Activated CD4-positive, alpha-beta T cell treated with anti-CD3 and anti-CD28 coated beads, Interleukin-2, Interleukin-4, amounts not matched to agents 100 ng/mL and 50 ng/mL, durations not matched to agents 16 hours and 8 hours (primary cell): ENCODE results near the gene KIR2DL1.
"Not testable (repeated sequence)": the region's sequence is repeated elsewhere in the genome, so short reads cannot be mapped to it uniquely, and the experiment has no call there.

ENCODE experiments used
- DNase-seq: peaks from one replicate; pipeline ENCODE4 v3.0.0-alpha.2; 2020; ENCODE audit warnings: low spot score

The KIR2DL1 gene

DNA sequence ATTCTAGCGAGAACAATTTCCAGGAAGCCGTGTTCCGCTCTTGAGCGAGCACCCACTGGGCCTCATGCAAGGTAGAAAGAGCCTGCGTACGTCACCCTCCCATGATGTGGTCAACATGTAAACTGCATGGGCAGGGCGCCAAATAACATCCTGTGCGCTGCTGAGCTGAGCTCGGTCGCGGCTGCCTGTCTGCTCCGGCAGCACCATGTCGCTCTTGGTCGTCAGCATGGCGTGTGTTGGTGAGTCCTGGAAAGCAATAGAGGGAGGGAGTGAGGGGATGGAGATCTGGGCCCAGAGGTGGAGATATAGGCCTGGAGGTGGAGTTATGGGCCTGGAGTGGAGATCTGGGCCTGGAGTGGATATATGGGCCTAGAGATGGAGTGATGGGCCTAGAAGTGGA is at the start of gene KIR2DL1:
TSS of gene KIR2DL1 (plus strand) at position 148 of the 400 bp plus-strand sequence. CDS start at position 206, 58 bp downstream.
- DNase-seq: not testable (repeated sequence)

DNA sequence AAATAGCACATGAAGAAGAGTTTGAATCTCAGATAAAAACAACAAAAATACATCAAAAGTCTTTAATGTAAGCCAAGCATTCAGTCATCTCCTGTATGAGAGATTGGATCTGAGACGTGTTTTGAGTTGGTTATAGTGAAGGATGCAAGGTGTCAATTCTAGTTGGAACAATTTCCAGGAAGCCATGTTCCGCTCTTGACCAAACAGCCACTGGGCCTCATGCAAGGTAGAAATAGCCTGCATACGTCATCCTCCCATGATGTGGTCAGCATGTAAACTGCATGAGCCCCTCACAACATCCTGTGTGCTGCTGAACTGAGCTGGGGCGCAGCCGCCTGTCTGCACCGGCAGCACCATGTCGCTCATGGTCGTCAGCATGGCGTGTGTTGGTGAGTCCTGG is 45.5 kb upstream of the KIR2DL1 start, which contains the start of gene KIR3DL3:
TSS of gene KIR3DL3 (plus strand) at position 301 of the 400 bp plus-strand sequence. CDS start at position 356, 55 bp downstream.
- DNase-seq: no peak

DNA sequence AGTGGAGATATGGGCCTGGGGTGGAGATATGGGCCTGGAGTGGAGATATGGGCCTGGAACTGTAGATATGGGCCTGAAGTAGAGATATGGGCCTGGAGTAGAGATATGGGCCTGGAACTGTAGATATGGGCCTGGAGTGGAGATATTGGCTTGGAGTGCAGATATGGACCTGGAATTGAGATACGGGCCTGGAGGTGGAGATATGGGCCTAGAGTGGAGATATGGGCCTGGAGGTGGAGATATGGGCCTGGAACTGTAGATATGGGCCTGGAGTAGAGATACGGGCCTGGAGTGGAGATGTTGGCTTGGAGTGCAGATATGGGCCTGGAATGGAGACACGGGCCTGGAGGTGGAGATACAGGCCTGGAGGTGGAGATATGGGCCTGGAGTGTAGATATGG is 44.9 kb upstream of the KIR2DL1 start:
- DNase-seq: no peak

GRCh38 chr19:54725321-54725720 is 44.3 kb upstream of the KIR2DL1 start:
- no peak for DNase-seq

GRCh38 chr19:54727562-54727961 is 42.0 kb upstream of the KIR2DL1 start:
- DNase-seq: no peak

DNA sequence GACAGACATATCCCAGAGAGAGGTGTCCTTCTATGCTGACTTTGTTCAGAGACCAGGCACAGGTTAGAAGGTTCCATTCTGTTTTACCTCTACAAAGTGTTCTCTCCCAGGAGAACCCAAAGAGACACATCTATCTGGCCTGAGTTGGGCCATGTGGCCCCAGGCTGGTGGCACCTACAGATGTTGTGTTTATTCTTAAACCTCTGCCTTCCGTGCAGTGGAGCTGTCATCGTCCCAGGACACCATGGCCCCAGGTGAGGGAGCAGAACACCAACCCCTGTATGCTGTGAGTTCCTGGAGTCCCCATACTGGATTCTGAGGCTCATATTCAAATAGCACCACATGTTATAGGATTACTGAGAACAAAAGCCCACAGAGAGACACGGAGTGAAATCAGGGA is 41.4 kb upstream of the KIR2DL1 start:
- DNase-seq: no peak

- DNase-seq: no peak
Observed at GRCh38 chr19:54729416-54730188, 40.0 kb upstream of the KIR2DL1 start.

GRCh38 chr19:54731191-54731590 is 38.4 kb upstream of the KIR2DL1 start:
- no peak for DNase-seq

DNA sequence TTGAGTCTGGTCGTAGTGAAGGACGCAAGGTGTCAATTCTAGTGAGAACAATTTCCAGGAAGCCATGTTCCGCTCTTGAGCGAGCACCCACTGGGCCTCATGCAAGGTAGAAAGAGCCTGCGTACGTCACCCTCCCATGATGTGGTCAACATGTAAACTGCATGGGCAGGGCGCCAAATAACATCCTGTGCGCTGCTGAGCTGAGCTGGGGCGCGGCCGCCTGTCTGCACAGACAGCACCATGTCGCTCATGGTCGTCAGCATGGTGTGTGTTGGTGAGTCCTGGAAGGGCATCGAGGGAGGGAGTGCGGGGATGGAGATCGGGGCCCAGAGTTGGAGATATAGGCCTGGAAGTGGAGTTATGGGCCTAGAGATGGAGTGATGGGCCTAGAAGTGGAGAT is 31.3 kb upstream of the KIR2DL1 start, which contains the start of gene KIR2DL3:
TSS of gene KIR2DL3 (plus strand) at position 208 of the 400 bp plus-strand sequence. CDS start at position 241, 33 bp downstream.
- DNase-seq: not testable (repeated sequence)

DNA sequence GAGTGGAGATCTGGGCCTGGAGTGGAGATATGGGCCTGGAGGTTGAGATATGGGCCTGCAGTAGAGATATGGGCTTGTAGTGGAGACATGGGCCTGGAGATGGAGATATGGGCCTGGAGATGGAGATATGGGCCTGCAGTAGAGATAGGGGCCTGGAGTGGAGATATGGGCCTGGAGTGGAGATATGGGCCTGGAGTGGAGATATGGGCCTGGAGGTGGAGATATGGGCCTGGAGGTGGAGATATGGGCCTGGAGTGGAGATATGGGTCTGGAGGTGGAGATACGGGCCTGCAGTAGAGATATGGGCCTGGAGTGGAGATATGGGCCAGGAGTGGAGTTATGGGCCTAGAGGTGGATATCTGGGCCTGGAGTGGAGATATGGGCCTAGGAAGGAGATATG is 30.9 kb upstream of the KIR2DL1 start:
- no peak for DNase-seq

DNA sequence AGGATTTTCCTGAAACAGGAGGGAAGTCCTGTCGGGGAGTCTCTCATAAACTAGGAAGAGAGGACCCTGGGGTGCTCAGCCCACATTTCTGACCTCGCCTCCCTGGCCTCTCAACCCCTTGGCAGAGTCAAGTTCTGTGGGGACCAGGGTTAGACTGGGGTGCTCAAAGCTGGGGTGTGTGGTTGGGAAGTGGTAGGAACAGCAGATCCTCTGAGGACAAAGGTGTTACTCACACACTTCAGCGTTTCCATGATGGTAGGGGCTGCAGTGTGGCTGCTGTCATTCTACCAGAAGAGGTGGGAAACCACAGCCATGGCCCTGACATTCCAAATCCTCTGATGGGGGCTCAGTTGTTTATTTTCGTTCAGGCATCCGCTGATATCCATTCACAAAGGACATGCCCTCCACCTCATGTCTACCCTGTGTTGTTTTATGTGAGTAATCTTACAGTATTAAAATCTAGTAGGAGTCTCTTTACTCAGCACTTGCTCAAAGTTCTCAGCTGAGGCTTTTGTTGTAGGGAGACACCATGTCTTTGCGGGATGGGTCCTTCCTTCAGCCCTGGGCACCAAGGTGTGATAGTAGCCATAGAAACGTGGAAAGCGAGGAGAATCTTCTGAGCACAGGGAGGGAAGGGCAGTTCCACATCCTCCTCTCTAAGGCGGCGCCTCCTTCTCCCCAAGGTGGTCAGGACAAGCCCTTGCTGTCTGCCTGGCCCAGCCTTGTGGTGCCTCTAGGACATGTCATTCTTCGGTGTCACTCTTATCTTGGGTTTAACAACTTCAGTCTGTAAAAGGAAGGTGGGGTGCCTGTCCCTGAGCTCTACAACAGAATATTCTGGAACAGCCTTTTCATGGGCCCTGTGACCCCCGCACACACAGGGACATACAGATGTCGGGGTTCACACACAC is 29.8 kb upstream of the KIR2DL1 start:
- DNase-seq: no peak

GRCh38 chr19:54741950-54742349 is 27.6 kb upstream of the KIR2DL1 start:
- DNase-seq: not testable (repeated sequence)

DNA sequence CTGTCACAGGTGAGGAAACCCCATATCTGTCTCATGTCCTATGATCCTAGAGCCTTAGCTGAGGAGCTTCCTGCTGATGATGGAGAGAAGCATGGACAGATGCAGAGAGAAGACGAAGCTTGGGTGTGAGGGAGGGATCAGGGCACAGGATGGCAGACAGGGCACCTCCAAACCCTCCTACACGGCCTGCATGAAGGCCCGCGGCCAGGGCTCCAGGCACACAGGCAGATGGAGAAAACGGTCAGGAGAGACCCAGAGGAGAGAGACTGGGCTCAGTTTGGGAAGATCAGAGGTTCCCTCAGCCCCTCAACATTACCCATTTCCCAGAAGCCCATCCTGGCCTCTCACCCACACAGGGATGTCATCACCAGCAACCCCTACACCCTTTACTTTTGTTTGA is 25.5 kb upstream of the KIR2DL1 start:
- DNase-seq: not testable (repeated sequence)

GRCh38 chr19:54747614-54748322 is 21.8 kb upstream of the KIR2DL1 start:
- DNase-seq: not testable (repeated sequence)

DNA sequence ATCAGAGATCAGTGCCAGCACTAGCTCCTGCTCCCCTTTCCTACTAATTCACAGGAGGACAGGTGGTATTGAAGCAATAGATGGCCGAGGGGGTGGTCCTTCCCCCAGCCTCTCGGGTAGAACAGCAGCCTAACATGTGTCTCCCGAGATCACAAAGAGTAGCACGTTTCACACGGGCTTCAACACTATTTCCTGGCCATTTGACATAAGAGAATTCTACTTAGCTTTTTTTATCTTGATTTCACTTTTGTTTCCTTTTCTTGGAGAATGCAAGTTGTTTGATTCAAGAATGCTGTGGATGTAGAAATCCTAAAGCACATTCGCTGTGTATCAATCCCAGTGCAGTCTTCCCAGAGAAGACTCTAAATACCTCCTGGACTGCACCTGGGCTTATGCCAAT is 19.3 kb upstream of the KIR2DL1 start:
- DNase-seq: not testable (repeated sequence)

DNA sequence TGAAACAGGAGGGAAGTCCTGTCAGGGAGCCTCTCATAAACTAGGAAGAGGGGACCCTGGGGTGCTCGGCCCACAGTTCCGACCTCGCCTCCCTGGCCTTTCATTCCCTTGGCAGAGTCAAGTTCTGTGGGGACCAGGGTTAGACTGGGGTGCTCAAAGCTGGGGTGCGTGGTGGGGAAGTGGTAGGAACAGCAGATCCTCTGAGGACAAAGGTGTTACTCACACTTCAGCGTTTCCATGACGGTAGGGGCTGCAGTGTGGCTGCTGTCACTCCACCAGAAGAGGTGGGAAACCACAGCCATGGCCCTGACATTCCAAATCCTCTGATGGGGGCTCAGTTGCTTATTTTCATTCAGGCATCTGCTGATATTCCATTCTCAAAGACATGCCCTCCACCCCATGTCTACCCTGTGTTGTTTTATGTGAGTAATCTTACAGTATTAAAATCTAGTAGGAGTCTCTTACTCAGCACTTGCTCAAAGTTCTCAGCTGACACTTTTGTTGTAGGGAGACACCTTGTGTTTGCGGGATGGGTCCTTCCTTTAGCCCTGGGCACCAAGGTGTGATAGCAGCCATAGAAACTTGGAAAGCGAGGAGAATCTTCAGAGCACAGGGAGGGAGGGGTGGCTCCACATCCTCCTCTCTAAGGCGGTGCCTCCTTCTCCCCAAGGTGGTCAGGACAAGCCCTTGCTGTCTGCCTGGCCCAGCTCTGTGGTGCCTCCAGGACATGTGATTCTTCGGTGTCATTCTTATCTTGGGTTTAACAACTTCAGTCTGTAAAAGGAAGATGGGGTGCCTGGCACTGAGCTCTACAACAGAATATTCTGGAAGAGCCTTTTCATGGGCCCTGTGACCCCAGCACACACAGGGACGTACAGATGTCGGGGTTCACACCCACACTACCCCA is 13.1 kb upstream of the KIR2DL1 start:
- not testable (repeated sequence) for DNase-seq

DNA sequence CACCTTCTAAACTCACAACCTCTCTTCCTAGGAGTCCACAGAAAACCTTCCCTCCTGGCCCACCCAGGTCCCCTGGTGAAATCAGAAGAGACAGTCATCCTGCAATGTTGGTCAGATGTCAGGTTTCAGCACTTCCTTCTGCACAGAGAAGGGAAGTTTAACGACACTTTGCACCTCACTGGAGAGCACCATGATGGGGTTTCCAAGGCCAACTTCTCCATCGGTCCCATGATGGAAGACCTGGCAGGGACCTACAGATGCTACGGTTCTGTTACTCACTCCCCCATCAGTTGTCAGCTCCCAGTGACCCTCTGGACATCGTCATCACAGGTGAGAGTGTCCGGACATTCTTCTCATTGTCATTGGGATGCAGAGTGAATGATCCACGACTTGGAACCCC is 11.0 kb upstream of the KIR2DL1 start:
- not testable (repeated sequence) for DNase-seq

DNA sequence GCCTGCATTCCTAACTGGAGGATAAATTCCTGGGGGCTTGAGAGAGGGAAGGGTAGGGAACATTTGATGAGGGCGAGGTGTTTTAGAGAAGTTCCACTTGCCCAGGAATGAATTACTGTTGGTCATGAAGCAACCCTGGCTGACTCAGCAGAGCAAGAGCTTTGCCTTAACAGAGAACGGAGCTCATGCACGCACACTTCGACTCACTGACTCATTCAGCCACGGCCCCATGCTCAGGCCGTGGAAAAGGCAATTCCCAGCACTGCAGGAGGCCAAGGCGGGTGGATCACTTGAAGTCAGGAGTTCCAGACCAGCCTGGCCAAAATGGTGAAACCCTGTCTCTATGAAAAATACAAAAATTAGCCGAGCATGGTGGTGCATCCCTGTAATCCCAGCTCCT is 5.4 kb upstream of the KIR2DL1 start:
- not testable (repeated sequence) for DNase-seq

- DNase-seq: not testable (repeated sequence)
Observed at GRCh38 chr19:54766464-54766863, 3.1 kb upstream of the KIR2DL1 start.

DNA sequence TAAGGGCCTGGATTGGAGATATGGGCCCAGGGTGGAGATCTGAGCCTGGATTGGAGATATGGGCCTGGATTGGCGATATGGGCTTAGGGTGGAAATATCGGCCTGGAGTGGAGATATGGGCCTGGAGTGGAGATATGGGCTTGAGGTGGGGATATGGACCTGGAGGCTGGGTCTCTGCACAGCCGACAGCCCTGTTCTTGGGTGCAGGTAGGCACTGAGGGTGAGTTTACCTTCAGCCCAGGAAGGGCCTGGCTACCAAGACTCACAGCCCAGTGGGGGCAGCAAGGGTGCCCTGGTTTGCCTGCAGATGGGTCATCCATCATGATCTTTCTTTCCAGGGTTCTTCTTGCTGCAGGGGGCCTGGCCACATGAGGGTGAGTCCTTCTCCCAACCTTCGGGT is 918 bp downstream of the KIR2DL1 start:
- not testable (repeated sequence) for DNase-seq
